ENCODE data around the gene PLAAT1. TPM values are rescaled to one million over a fixed set of nuclear protein-coding genes. Genes with fewer than 3 reads are reported as not detected.

The PLAAT1 gene
- total and polyA plus RNA-seq, 8 donors, result 0.20 to 0.94 (median 0.55) TPM; not detected in 3

- TF ChIP-seq, protein P1, sequence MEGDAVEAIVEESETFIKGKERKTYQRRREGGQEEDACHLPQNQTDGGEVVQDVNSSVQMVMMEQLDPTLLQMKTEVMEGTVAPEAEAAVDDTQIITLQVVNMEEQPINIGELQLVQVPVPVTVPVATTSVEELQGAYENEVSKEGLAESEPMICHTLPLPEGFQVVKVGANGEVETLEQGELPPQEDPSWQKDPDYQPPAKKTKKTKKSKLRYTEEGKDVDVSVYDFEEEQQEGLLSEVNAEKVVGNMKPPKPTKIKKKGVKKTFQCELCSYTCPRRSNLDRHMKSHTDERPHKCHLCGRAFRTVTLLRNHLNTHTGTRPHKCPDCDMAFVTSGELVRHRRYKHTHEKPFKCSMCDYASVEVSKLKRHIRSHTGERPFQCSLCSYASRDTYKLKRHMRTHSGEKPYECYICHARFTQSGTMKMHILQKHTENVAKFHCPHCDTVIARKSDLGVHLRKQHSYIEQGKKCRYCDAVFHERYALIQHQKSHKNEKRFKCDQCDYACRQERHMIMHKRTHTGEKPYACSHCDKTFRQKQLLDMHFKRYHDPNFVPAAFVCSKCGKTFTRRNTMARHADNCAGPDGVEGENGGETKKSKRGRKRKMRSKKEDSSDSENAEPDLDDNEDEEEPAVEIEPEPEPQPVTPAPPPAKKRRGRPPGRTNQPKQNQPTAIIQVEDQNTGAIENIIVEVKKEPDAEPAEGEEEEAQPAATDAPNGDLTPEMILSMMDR (IDR thresholded peaks at IDR 0.05), result no peak
- no peak for FAIRE-seq
- intact Hi-C loops (cut with DNase I), result no loop called here
Observed at GRCh38 chr3:193210618-193211017, 30.4 kb upstream of the PLAAT1 start.

DNA sequence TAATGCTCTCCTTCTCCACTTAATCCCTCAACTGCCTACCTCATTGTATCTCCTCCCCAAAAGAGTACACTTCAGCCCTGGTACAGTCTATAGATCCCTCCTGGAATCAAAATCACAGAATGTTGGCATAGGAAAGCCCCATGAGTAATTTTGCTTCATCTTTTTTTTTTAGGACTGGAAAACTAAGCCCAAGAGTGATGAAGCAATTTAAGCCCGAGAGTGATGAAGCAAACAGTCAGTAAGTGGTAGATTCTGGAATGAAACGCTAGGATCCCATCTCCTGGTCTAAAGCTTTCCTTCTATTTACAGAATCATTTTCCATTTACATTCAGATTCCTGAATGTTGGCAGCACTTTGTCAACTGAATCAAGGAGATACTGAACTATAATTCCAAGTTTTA lies 29.8 kb upstream of the PLAAT1 start:
- DNase-seq (no peak), FAIRE-seq (no peak), ATAC-seq (no peak)
- TF ChIP-seq, protein P1 (IDR thresholded peaks at IDR 0.05), result no peak
- Histone ChIP-seq H3K9me3 (no peaks in the 10 kb centered on the region), H3K27me3 (no peaks in the 10 kb centered on the region), H3K27ac (no peak overlapping the region), H3K36me3 (no peaks in the 10 kb centered on the region), H3K4me1 (peaks cover 6 to 7% (median 7%) of the 10 kb centered on the region in 3 donors), H3K4me3 (no peak overlapping the region)
- WGBS, 2 donors, result 55 to 64% methylated on average over 2 of the region's 2 CpGs
- intact Hi-C loops (cut with DNase I), result no loop called here

More at GRCh38 chr3:193210618-193211017, 30.4 kb upstream of the PLAAT1 start:
- no peak overlapping the region for H3K4me3 ChIP-seq
- no peaks in the 10 kb centered on the region for H3K9me3 ChIP-seq
- H3K27ac ChIP-seq, result no peak overlapping the region
- 54 to 64% methylated on average over 1 of the region's 1 CpG for WGBS, 2 donors
- peaks cover 6 to 7% (median 7%) of the 10 kb centered on the region in 3 donors for H3K4me1 ChIP-seq
- no peak for ATAC-seq
- no peaks in the 10 kb centered on the region for H3K27me3 ChIP-seq
- H3K36me3 ChIP-seq, result no peaks in the 10 kb centered on the region
- no peak for DNase-seq

GRCh38 chr3:193211984-193212383 lies 29.0 kb upstream of the PLAAT1 start:
- FAIRE-seq, result no peak
- intact Hi-C loops (cut with DNase I), result no loop called here
- no peak for ATAC-seq
- Histone ChIP-seq H3K36me3 (no peaks in the 10 kb centered on the region), H3K27me3 (no peaks in the 10 kb centered on the region), H3K4me3 (no peak overlapping the region), H3K4me1 (peaks cover 6 to 7% (median 7%) of the 10 kb centered on the region in 3 donors), H3K27ac (no peak overlapping the region), H3K9me3 (no peaks in the 10 kb centered on the region)
- TF ChIP-seq, protein P1 (IDR thresholded peaks at IDR 0.05), result no peak
- DNase-seq, result no peak
- 26 to 33% methylated on average over 1 of the region's 1 CpG for WGBS, 2 donors

GRCh38 chr3:193212844-193213243 lies 28.2 kb upstream of the PLAAT1 start:
- Histone ChIP-seq H3K36me3 (no peaks in the 10 kb centered on the region), H3K9me3 (no peaks in the 10 kb centered on the region), H3K27ac (no peak overlapping the region), H3K4me1 (peaks cover 2 to 4% (median 3%) of the 10 kb centered on the region in 3 donors), H3K27me3 (no peaks in the 10 kb centered on the region), H3K4me3 (no peak overlapping the region)
- intact Hi-C loops (cut with DNase I), result no loop called here
- FAIRE-seq (no peak), DNase-seq (no peak), ATAC-seq (no peak)
- TF ChIP-seq, protein P1 (IDR thresholded peaks at IDR 0.05), result no peak
- WGBS, 2 donors, result 45 to 52% methylated on average over 1 of the region's 1 CpG

GRCh38 chr3:193214445-193214844 lies 26.6 kb upstream of the PLAAT1 start:
- TF ChIP-seq, protein P1 (IDR thresholded peaks at IDR 0.05), result no peak
- Histone ChIP-seq H3K4me1 (no peaks in the 10 kb centered on the region), H3K4me3 (no peak overlapping the region), H3K27ac (no peak overlapping the region), H3K9me3 (no peaks in the 10 kb centered on the region), H3K27me3 (no peaks in the 10 kb centered on the region), H3K36me3 (no peaks in the 10 kb centered on the region)
- ATAC-seq (no peak), FAIRE-seq (no peak), DNase-seq (no peak)
- 44 to 52% methylated on average over 3 of the region's 3 CpGs for WGBS, 2 donors
- intact Hi-C loops (cut with DNase I), result no loop called here

Data from pancreas (tissue), 10 donors.